HG03175 (cell line): ENCODE results near the gene KRABD2.
"Not testable (repeated sequence)": the region's sequence is repeated elsewhere in the genome, so short reads cannot be mapped to it uniquely, and the experiment has no call there.

Experiments
- ATAC-seq: cut with Tn5 transposase; IDR thresholded peaks from one replicate; pipeline ENCODE4 v1.9.1; 2021; ENCODE audit warnings: mild to moderate bottlenecking, moderate library complexity; ENCODE audit not compliant: unreplicated experiment

Gene KRABD2

GRCh38 chr17:8376271-8377067 is at the start of gene KRABD2:
KRABD2 (minus strand) TSS chr17:8376704.
- peak; percentile 92 for ATAC-seq

GRCh38 chr17:8421571-8421970 is 45.1 kb upstream of the KRABD2 start:
- ATAC-seq, result no peak

GRCh38 chr17:8420041-8420934 is 43.8 kb upstream of the KRABD2 start:
- ATAC-seq, result no peak

GRCh38 chr17:8419305-8419704 is 42.8 kb upstream of the KRABD2 start:
- ATAC-seq, result no peak

GRCh38 chr17:8418471-8418870 is 42.0 kb upstream of the KRABD2 start:
- no peak for ATAC-seq

- no peak for ATAC-seq
Measured at GRCh38 chr17:8417806-8418205, 41.3 kb upstream of the KRABD2 start.

GRCh38 chr17:8413938-8414337 is 37.4 kb upstream of the KRABD2 start:
- ATAC-seq, result no peak

- ATAC-seq, result no peak
Measured at GRCh38 chr17:8413328-8413727, 36.8 kb upstream of the KRABD2 start.

GRCh38 chr17:8412089-8412488 is 35.6 kb upstream of the KRABD2 start:
- no peak for ATAC-seq

GRCh38 chr17:8410883-8411238 is 34.4 kb upstream of the KRABD2 start:
- ATAC-seq, result no peak

- no peak for ATAC-seq
Measured at GRCh38 chr17:8409966-8410882, 33.7 kb upstream of the KRABD2 start.

- ATAC-seq, result no peak
Measured at GRCh38 chr17:8408371-8408770, 31.9 kb upstream of the KRABD2 start.

GRCh38 chr17:8406174-8406573 is 29.7 kb upstream of the KRABD2 start:
- no peak for ATAC-seq

GRCh38 chr17:8405499-8406016 is 29.1 kb upstream of the KRABD2 start:
- ATAC-seq, result no peak

GRCh38 chr17:8402921-8403536 is 26.5 kb upstream of the KRABD2 start:
- no peak for ATAC-seq

GRCh38 chr17:8401107-8401506 is 24.6 kb upstream of the KRABD2 start:
- ATAC-seq, result no peak

- no peak for ATAC-seq
Measured at GRCh38 chr17:8398980-8399379, 22.5 kb upstream of the KRABD2 start.

- ATAC-seq, result no peak
Measured at GRCh38 chr17:8397636-8398035, 21.1 kb upstream of the KRABD2 start, which contains the start of gene RNF222. RNF222 (minus strand) TSS chr17:8397827; CDS start chr17:8393461, 4,366 bp downstream.

GRCh38 chr17:8394497-8394896 is 18.0 kb upstream of the KRABD2 start:
- not testable (repeated sequence) for ATAC-seq
